TTC549 (cell line): ENCODE data around the gene FLYWCH1.

Source experiments
- FAIRE-seq: peaks from 2 replicates; lab custom pipeline; 2012; peaks lifted over from hg19 to GRCh38; lab: Jason Lieb, UNC

The FLYWCH1 gene

GRCh38 chr16:2911638-2912329, at the start of gene FLYWCH1:
Gene FLYWCH1 (plus strand): TSS chr16:2911931. CDS start chr16:2929686, 17,755 bp downstream.
- no peak for FAIRE-seq

- FAIRE-seq: no peak
Measured at GRCh38 chr16:2865651-2866050, 46.1 kb upstream of the FLYWCH1 start.

GRCh38 chr16:2866431-2866830, 45.3 kb upstream of the FLYWCH1 start:
- no peak for FAIRE-seq

- FAIRE-seq: no peak
Measured at GRCh38 chr16:2867661-2867986, 44.1 kb upstream of the FLYWCH1 start.

- no peak for FAIRE-seq
Measured at GRCh38 chr16:2867987-2868789, 43.5 kb upstream of the FLYWCH1 start.

GRCh38 chr16:2871926-2872325, 39.8 kb upstream of the FLYWCH1 start:
- no peak for FAIRE-seq

- FAIRE-seq: no peak
Measured at GRCh38 chr16:2874032-2874911, 37.5 kb upstream of the FLYWCH1 start.

- peak; percentile 42 for FAIRE-seq
Measured at GRCh38 chr16:2874912-2875362, 36.8 kb upstream of the FLYWCH1 start.

GRCh38 chr16:2879854-2880508, 31.8 kb upstream of the FLYWCH1 start:
- no peak for FAIRE-seq

- no peak for FAIRE-seq
Measured at GRCh38 chr16:2881783-2882649, 29.7 kb upstream of the FLYWCH1 start.

- FAIRE-seq: peak; percentile 82
Measured at GRCh38 chr16:2882650-2883457, 28.9 kb upstream of the FLYWCH1 start, which contains the start of gene FLYWCH2. Gene FLYWCH2 (plus strand): TSS chr16:2883215. CDS start chr16:2896450, 13,235 bp downstream.

GRCh38 chr16:2883458-2883908, 28.2 kb upstream of the FLYWCH1 start:
- no peak for FAIRE-seq

- no peak for FAIRE-seq
Measured at GRCh38 chr16:2884041-2884451, 27.7 kb upstream of the FLYWCH1 start.

- no peak for FAIRE-seq
Measured at GRCh38 chr16:2894231-2894630, 17.5 kb upstream of the FLYWCH1 start.

GRCh38 chr16:2895813-2896212, 15.9 kb upstream of the FLYWCH1 start:
- no peak for FAIRE-seq

GRCh38 chr16:2896480-2897010, 15.2 kb upstream of the FLYWCH1 start:
- FAIRE-seq: no peak

- no peak for FAIRE-seq
Measured at GRCh38 chr16:2897110-2897509, 14.6 kb upstream of the FLYWCH1 start.

- no peak for FAIRE-seq
Measured at GRCh38 chr16:2898831-2899563, 12.7 kb upstream of the FLYWCH1 start.

GRCh38 chr16:2899564-2900072, 12.1 kb upstream of the FLYWCH1 start:
- no peak for FAIRE-seq
